Dedifferentiated amniotic fluid mesenchymal stem cell (primary cell): Measurements from ENCODE around the gene CABP2.
A peak's percentile ranks its signal among the peaks of the same experiment; 100 is the strongest.

Source experiments
- DNase-seq: peaks from one replicate; pipeline ENCODE4 v3.0.0-alpha.2; 2016; ENCODE audit errors: extremely low spot score

The CABP2 gene

DNA sequence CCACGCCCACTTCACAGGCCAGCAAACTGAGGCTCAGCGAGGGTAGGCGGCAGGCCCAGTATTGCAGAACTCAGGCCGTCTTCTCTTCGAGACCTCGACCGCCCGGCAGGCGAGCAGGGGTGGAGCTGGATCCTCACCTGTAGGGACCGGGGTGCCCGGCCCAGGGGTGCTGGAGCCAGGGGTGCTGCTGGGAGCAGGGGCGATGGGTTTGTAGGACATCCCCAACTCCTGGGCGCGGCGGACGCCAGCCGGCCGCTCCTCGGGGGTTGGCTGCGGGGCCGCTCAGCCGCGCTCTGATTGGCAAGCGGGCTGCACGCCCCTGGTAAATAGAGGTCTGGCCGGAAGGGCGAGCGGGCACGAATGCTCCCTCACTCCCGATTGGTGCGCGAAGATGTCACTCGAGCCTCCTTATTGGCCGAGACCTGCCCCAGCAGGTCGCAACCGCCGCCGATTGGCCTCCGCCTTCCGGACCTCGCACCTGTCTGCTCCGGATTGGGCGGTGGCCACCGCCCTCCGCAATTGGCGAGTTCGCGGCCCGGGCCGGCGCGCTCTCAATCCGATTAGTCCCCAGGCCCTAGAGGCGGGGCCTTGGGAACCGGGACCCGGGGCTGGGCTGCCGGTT is 15.3 kb downstream of the CABP2 start, which contains the start of gene CDK2AP2:
CDK2AP2 (minus strand) TSS at position 299 of the 622 bp plus-strand sequence; CDS start at position 219, 80 bp downstream.
- peak; percentile 98 for DNase-seq

DNA sequence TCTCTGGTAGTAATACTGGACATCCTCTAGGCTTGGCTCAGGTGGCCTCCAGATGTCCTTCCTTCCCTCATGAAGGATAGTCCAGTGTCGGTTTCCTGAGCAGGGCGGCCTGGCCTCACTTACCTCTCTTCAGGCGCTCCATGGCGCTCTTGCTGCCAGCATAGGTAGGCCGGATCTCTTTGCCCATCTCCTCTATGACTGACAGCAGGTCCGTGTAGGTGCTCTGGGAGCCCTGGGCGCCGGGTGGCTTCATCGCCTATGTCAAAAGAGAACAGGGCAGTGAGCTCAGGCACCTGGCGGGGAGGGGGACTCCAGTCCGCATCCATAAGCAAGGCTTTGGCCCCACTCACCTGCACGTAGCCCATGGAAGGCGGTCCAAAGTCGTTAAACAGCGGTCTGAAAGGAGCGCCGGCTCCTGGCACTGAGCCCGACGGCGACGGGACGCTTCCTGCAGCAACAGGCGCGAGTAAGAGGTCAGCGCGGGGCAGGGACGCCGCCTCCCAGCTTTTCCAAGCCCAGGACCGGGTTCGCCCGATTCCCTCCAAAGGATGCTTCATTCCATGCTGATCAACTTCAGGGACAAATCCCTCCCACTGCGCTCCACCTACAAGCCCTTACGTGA is 15.9 kb downstream of the CABP2 start:
- DNase-seq, result peak; percentile 38

DNA sequence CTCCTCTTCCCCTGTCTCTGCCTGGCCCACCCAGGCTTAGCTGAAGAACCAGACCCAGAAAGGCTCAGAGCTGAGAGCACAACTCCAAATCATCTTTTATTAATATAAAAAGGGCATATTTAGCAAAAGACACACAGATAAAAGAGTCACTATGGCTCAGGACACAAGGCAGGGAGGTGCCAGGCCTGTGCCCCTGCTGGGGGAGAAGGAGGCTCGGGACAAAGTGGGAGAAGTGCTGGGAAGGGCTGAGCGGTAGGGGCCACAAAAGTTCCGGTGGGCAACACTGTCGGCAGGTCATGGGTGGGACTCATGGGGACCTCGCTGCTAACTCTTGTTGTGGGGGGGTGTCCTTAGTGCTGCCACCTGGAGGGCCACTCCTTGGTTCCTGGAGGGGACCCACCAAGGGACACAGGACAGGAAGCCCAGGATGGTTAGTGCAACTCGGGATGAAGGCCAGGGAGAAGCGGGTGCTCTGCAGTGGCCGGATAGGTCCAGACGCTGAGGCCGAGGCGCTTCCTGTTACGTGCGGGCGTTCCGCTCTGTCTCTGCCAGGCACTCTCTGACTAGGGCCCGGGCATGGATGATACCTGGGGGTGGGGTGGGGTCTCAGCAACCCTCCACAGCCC is 16.7 kb downstream of the CABP2 start:
- no peak for DNase-seq

DNA sequence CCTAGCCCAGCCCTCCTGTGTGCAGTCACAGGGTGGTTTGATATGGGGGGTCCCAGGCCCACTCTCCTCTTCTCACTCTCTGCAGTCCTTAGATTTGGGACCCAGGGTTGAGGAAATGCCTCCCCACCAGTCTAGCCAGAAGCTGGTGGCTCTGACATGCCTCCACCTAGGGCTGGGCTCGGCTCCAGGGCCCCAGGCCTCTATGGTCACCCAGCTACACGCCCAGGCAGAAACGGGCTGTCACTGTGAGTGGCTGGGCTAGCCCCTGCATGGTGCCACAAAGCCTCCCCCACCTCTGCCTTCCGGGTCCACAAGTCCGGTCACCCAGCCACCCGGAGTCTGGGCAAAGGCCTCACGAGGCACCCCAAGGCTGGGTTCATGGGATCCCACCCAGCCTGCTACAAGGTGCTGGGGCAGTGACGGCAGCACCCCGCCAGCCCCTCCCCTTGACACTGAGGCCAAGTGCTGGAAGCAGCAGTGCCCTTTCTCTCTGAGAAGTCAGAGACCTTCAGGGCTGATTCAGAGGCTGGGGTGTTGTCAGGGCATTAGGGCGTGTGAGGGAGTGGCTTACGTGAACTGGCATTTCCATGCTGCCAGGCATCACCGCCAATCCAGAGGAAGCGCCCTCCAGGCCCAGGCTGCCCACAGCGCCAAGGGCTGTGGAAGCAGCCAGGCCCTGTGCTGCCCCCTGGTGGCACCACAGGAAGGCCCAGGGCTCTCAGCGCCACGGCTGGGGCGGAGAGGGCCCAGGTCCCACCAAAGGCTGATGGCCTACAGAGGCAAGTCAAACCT is 17.4 kb downstream of the CABP2 start:
- peak; percentile 85 for DNase-seq

DNA sequence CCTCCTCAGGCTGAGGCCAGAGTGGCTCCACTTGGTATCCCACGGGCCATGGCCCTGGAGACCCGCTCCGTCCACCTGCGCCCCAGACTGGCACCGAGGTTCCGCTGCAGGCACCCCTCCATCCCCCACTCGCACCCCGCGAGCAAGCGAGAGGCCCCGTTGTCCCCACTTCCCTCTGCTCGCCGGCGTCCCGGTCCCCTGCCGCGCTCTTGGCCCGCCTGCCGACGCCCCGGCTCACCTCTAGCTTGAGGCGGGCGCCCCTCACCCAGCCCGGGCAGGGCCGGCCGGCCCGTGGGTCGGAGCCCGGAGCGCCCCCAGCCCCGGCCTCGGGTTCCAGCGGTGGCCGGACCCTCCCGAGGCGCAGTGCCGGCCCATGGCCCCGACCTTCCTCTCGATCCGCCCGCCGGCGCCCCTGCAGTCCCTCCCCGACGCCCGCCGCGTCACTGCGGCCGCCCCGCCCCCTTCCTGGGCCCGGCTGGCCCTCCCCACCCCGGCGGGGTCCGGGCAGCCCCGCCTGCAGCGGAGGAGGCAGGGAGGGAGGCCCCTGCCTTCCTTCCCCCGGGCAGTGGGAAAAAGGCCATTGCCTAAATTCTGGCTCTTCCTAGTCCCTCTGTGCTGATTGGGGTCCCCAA is 18.2 kb downstream of the CABP2 start, which contains the start of gene PITPNM1:
PITPNM1 (minus strand) TSS at position 414 of the 632 bp plus-strand sequence. CDS start 1,183 bp downstream, outside the sequence.
- no peak for DNase-seq

DNA sequence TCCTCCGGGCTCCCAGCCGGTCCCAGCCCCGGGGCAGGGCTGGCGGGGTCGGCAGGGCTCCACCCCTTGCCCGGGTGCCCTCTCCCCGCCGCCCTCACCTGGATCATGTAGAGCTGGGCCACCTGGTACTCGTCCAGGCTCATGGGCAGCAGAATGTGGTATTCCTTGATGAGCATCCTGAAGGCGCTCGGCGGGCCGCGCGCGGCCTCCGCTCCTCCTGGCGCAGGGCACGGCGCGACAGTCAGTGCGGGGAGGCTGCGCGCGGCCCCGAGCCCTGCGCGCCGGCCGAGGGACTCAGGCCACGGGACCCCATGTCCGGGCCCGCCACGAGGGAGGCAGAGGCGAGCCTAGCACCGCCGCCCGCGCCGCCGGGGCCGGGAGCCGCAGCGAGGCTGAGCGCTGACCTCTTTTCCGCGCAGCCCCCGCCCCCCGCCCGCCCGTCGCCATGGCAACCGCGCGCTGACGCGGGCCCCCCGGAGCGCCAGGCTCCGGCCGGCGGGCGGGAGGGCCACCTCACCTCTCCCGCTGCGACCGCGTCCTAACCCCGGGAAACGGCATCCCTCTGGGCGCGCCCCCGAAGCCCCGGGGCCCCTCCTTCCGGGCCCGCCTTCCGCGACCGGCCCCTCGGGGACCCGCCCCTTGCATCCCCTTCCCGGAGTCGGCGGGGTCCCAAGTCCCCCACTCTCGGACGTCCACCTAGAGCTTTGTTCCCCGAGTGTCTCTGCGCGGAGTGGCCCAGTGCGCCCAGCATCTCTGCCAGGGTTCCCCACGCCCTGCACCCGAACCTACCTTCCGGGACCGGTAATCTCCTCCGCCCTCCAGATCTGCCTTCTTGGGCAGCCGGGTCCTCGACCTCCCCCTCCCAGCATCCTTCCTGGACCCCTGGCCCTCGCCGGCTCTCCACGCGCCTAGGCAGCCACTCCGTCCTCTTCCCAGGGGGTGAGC is 19.0 kb downstream of the CABP2 start:
- DNase-seq, result no peak

DNA sequence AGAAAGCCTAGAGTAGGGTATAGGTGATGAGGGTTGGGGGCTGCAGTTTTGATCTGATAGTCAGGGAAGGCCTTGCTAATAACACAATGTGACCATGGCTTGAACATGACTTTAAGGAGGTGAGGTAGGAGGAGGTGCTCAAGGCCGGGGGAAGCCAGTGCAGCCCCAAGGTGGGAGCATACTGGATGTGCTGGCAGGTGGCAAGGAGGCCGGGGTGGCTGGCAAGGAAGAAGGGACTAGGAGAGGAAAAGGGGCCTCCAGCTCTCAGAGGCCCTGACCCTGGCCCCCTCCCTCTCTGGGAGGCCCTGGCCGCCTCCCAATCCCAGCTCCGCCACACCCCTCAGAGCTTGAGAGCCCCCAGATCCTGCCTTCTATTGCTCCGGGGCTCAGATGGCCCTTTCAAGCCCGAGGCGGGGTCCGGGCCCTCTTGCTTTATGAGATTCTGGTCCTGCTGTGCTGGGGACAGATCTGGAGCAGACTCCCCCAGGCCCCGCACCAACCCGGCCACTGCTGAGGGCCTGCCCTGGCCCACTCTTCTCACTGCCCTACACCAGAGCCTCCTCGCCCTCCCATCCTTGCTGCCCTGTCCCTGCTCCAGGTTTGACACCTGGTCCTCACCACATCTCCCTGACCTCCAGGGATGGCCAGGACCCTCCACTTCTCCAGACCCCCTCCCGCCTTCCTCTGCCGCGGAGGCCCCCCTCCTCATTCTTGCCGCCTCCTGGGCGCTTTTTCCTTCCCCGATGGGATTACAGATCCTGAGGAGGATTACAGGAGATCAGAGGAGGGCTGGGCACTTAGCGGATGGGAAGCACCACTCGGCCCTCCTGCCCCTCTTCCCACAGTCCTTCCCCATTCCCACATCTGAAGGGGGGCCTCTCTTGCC is 19.9 kb downstream of the CABP2 start:
- no peak for DNase-seq

DNA sequence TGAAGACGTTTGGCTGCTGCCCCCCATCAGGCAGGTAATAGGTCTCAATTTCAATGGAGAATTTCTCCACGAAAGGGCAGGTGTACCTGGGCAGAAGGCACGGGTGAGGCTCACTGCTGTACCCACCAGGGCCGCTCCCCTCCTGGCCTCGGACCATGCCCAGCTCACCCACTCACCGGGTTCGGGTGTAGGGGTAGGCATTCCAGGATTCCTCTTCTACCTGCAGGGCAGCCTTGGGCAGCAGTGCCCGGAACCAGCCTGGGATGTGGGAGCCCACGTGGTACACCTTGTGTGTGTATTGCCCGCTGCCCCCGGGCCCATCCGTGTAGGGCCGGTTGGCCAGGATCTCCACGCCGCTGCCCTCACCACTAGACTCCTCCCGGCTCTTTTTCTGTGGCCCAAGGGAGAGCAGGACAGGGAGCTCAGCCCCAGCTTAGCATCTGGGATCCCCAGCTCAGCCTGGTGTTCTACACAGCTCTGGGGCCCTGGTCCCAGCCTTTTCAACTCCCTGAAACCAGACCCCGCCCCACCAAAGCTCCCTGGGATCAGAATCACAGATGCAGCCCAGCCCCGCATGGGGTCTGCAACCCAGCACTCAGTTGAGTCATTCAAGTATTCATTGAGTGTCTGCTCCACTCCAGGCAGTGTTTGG is 20.8 kb downstream of the CABP2 start:
- DNase-seq, result no peak

DNA sequence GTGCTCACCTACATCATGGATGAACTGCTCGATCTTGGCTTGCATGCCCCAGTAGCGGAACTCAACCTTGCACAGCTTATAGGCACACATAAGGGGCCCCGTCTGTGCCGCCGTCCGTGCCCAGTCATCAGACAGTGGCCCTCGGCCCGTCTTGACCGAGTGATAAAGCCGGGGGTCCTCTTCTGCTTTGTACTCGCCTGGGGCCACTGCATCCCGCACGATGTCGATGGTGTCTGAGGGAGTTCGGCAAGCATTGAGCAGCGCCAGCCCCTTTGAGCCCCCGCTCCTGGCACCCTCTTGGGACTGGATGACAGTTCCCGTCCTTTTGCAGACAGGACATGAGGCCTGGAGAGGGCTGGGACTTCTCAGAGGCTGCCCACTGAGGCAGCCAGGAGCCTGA is 21.4 kb downstream of the CABP2 start:
- DNase-seq, result no peak

DNA sequence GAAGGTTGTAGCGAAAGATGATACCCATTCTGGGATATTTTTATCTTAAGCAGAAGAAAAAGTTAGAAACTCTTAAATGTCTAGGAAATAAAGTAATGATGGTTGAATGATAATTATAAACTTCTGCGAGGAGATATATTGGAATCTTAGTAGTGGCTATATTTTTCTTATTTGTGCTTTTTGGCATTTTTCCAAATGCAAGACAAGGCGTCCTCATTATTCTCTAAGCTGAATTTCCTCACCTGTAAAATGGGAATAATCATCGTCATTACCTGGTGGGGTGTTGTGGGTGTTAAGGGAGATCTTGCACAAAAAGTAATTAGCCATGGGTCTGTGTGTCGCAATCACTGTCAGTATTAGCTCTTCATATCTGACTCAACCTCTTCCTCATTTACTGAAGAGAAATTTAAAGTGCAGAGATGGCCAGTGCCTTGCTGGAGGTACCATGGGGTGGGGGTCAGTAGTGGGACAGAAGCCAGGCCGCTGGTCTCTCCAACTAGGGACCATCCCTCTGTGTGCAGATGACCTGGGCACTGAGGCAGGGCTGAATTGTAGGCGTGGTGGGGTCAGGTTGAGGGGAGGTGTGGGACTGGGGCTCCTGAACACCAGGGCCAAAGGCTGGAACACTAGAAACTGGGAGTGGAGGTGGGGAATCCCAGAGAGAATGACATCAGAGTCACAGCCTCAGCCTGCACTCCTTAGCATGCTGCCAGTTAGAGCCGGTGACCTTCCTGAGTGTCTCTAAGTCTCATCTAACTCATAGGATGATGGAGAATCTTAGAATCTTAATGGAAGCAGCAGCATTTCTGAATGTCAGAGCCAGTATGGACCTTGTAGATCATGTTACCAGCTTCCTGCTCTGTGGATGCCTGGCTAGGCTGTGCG is 22.2 kb downstream of the CABP2 start:
- no peak for DNase-seq

DNA sequence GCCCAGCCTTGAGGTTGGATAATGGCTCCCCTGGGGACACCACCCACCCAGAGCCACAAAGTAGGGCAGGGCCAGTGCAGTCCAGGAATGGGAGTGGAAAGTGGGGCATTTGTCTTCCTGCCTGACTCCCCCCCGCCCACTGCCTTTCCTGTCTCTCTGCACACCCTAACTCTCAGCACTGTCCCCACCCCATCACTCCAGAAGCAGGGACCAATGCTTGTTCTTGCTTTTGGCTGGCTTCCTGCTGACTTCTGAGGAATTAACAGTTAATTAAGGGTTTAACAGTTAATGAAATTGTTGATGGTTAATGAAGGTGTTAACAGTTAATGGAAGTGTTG is 22.8 kb downstream of the CABP2 start:
- DNase-seq, result no peak

DNA sequence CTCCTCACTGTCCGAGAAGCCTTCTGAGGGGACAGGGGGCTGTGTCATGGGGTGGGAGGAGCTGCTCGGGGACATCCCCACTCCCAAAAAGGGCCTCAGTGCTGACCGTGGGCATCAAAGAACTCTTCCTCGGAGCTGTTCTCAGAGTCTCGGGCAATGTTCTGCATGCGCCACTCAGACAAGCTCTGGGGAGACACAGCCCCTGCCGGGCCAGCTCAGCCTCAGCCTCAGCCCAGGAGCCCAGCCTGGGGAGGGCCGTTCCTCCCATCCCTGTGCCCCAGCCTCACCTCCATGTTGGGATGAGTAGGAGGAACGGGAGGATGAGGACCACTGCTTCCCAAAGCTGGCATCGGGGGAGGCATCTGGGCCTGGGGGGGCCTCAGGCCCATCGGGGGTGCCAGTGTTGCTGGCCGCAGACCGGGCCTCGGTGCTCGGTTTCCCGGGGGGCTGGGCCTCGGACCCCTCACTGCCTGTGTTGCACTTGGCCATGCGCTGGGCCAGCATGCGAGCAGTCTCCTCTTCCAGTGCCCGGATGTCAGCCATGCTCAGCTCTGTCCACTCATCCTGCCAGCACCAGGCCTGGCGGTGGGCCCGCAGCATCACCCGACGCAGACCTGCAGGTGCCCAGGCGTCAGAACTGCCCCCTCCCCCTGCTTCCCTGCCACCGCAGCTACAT is 23.3 kb downstream of the CABP2 start:
- no peak for DNase-seq

DNA sequence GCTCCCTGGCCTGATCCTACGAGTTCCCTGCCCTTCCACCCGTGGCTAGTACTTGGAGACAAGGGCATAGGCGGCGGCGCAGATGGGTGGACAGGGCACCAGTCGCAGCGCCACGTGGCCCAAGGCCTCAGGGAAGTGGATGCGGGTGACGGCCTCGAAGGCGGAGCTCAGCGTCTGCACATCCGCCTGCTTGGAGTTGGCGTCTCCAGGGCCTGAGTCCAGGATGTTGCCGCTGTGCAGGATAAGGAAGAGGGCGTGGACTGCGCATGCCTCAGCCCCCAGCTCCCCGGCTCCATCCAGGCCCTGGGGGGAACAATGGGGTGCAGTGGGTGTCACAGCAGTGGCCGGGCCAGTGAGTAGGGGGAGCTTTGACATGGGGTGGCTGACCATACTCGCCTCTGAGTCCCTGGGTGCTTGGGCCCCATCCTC is 24.7 kb downstream of the CABP2 start:
- DNase-seq, result no peak

DNA sequence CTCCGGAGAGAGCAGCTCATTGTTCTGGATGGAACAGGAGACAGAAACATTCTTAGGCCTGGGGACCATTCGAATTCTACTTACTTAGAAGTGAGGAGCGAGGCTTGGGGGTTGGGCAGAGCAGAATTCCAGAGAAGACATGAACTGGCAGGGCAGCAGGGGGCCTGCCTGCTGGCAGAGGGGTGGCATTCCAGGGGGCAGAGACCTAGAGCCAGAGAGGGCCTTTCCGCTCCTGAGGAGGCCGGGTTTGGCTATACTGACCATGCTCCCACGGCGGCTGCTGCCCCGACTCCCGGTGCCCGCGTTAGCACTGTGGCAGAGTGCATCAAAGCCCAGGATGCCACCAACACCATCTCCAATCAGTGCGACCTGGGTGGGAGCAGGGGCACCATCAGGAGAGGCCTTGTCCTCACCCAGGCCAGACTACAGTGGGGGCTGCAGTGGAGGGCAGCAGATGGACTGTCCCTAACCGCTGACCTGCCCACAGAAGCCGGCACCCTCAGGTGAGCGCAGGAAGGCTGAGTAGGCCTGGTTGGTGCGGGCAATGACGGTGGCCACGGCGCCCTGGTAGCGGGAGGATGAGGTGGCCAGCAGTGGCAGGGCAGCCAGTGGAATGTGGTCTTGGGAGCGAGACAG is 25.5 kb downstream of the CABP2 start:
- no peak for DNase-seq

DNA sequence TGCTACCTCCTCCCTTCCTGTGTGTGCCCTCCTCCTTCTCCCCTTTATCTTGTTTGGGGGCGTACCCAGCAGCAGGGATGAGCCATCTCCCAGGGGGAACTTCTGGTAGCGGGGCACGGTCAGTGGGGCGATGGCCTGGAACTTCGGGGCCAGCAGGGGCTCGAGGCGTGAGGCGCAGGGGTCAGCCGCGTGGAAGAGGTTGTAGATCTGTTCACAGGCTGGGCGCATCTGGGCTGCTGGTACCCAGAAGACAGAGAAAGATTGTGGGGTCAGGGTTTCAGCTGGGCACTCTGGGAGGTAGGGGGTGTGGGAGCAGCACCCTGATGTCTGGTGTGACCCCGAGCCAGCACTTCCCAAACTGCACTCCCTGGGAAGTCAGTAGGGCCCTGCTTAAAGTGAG is 27.1 kb downstream of the CABP2 start:
- DNase-seq, result no peak

DNA sequence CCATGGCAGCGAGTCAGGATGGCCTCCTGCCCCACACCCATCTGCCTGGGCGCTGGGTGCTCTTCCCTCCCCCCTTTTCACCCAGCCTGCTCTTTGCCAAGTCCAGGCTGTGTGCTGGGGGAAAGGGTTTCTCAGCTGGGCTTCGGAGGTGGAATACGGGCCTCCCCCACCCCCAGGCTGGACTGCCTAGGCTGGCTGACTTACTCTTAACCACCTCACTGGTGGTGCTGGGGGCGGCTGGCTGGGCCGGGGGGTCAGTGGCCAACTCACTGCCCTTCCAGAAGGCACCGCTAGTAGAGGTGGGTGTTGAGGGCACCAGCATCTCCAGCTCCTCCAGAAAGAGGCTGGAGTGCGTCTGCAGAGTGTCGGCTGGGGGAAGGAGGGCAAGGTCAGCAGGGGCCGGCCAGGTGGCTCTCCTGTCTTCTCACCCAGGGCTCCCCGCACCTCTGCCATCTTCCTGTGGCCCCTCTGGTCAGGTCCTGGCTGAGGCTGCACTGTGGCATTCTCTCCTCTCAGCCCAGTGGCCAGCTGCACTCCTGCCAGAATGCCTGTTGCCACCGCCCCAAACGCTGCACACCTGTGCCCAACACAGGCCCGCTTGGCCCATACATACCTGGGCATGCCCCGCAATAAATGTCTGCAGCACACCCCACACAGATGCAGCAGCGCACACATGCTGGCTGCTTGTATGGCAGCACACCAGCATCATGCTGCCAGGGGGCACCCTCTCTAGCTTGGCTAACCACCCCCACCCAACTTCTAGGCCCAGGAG is 27.8 kb downstream of the CABP2 start:
- no peak for DNase-seq
